DND-41 (cell line): ENCODE results near the gene RAB3D.
"Not testable (repeated sequence)": the region's sequence is repeated elsewhere in the genome, so short reads cannot be mapped to it uniquely, and the experiment has no call there.

Experiments used
- ATAC-seq: fragments of 200-7000 bp; cut with Tn5 transposase; 3 replicates; pipeline ENCODE4 v1.9.1; 2021; ENCODE audit warnings: low read depth; ENCODE audit not compliant: insufficient read depth
- DNase-seq: peaks from one replicate; pipeline ENCODE4 v3.0.0-alpha.2; 2020
- H2AFZ ChIP-seq: 2 replicates; pipeline ENCODE4 v1.6.0; 2012; ENCODE audit warnings: low read depth, low read length
- H3K27ac ChIP-seq: 2 replicates; pipeline ENCODE4 v1.5.1; 2012; ENCODE audit warnings: low read length, inconsistent platforms
- H3K27me3 ChIP-seq: fragments of 200-600 bp; sonication (generic); 2 replicates; pipeline ENCODE4 v1.6.0; 2012; ENCODE audit warnings: low read length, mild to moderate bottlenecking, inconsistent platforms; ENCODE audit not compliant: insufficient read depth, poor library complexity
- H3K36me3 ChIP-seq: 2 replicates; pipeline ENCODE4 v1.5.1; 2012; ENCODE audit warnings: low read length, inconsistent platforms; ENCODE audit not compliant: insufficient read depth
- H3K4me1 ChIP-seq: 2 replicates; pipeline ENCODE4 v1.5.1; 2012; ENCODE audit warnings: mild to moderate bottlenecking, low read length; ENCODE audit not compliant: insufficient read depth
- H3K4me2 ChIP-seq: 2 replicates; pipeline ENCODE4 v1.6.0; 2012; ENCODE audit warnings: mild to moderate bottlenecking, moderate library complexity, low read length, inconsistent platforms; ENCODE audit not compliant: insufficient read depth
- H3K4me3 ChIP-seq, 2 experiments: fragments of 200-600 bp in 1 of 2; shearing (Covaris generic) in 1 of 2; 2 replicates each; pipeline ENCODE4 v1.5.1; 2012 to 2016; ENCODE audit warnings: inconsistent platforms in 2 of 2, low read length in 2 of 2, mild to moderate bottlenecking in 2 of 2, low read depth in 1 of 2, moderate library complexity in 1 of 2
- H3K79me2 ChIP-seq: 2 replicates; pipeline ENCODE4 v1.6.0; 2012; ENCODE audit warnings: low read length, inconsistent platforms; ENCODE audit not compliant: insufficient read depth
- H3K9ac ChIP-seq: 2 replicates; pipeline ENCODE4 v1.6.0; 2012; ENCODE audit warnings: low read depth, mild to moderate bottlenecking, inconsistent platforms, low read length, moderate library complexity
- H3K9me3 ChIP-seq: 2 replicates; pipeline ENCODE4 v1.5.1; 2012; ENCODE audit warnings: low read length, moderate library complexity, mild to moderate bottlenecking, inconsistent platforms; ENCODE audit not compliant: insufficient read depth, severe bottlenecking
- H4K20me1 ChIP-seq: 2 replicates; pipeline ENCODE4 v1.6.0; 2012; ENCODE audit warnings: low read length; ENCODE audit not compliant: insufficient read depth
- EZH2 ChIP-seq: IDR thresholded peaks from 3 replicates; pipeline ENCODE4 v1.6.1; 2012; ENCODE audit warnings: borderline replicate concordance, low read depth, mild to moderate bottlenecking, moderate library complexity, low read length, inconsistent platforms; ENCODE audit not compliant: severe bottlenecking
- TF ChIP-seq, protein P1 (sequence below): IDR thresholded peaks from 2 replicates; pipeline ENCODE4 v1.5.1; 2012; ENCODE audit warnings: borderline replicate concordance, low read length, moderate library complexity, mild to moderate bottlenecking; ENCODE audit not compliant: poor library complexity, severe bottlenecking; ENCODE audit errors: extremely low read depth

Gene RAB3D

DNA sequence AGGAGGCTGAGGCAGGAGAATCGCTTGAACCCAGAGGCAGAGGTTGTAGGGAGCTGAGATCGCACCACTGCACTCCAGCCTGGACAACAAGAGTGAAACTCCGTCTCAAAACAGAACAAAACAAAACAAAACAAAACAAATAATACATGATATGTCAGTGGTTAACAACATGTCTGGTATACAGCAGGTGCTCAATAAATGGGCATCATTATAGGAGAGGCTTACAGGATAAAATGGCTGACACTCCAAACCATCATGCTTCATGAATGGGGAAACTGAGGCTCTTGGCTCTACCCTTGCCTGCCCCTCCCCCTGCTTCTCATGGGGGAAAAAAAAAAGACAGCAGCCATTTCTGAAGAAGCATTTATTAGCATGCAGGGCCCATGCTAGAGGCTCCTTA lies 3.0 kb upstream of the RAB3D start:
- Histone ChIP-seq H3K4me2 (no peak overlapping the region), H3K4me3 (no peak overlapping the region), H2AFZ (no peak overlapping the region), H3K36me3 (peaks cover 5% of the 10 kb centered on the region; the same call in 1 of the 2 replicates), H3K27me3 (no peaks in the 10 kb centered on the region), H4K20me1 (no peaks in the 10 kb centered on the region), H3K27ac (no peak overlapping the region), H3K79me2 (peaks cover 23% of the 10 kb centered on the region), H3K9ac (no peak overlapping the region), H3K9me3 (no peaks in the 10 kb centered on the region), H3K4me1 (peaks cover 48% of the 10 kb centered on the region)
- ATAC-seq (no peak), DNase-seq (no peak)
- TF ChIP-seq EZH2 = no peak
- TF ChIP-seq, protein P1, sequence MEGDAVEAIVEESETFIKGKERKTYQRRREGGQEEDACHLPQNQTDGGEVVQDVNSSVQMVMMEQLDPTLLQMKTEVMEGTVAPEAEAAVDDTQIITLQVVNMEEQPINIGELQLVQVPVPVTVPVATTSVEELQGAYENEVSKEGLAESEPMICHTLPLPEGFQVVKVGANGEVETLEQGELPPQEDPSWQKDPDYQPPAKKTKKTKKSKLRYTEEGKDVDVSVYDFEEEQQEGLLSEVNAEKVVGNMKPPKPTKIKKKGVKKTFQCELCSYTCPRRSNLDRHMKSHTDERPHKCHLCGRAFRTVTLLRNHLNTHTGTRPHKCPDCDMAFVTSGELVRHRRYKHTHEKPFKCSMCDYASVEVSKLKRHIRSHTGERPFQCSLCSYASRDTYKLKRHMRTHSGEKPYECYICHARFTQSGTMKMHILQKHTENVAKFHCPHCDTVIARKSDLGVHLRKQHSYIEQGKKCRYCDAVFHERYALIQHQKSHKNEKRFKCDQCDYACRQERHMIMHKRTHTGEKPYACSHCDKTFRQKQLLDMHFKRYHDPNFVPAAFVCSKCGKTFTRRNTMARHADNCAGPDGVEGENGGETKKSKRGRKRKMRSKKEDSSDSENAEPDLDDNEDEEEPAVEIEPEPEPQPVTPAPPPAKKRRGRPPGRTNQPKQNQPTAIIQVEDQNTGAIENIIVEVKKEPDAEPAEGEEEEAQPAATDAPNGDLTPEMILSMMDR = no peak

DNA sequence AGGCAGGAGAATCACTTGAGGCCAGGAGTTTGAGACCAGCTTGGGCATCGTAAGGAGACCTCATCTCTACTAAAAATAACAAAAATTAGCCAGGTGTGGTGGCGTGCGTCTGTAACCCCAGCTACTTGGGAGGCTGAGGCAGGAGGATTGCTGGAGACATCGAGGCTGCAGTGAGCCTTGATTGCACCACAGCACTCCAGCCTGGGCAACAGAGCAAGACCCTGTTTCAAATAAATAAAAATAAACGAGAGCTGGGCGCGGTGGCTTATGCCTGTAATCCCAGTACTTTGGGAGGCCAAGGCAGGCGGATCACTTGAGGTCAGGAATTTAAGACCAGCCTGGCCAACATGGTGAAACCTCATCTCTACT lies 626 bp upstream of the RAB3D start:
- H3K9ac ChIP-seq = peak overlapping the region; percentile 74
- H3K4me3 ChIP-seq = peak overlapping the region; percentile 62 to 64
- H3K4me2 ChIP-seq = peak overlapping the region; percentile 84
- H3K79me2 ChIP-seq = peaks cover 14% of the 10 kb centered on the region
- peaks cover 36% of the 10 kb centered on the region for H3K4me1 ChIP-seq
- peaks cover 26% of the 10 kb centered on the region for H3K36me3 ChIP-seq
- peak overlapping the region; percentile 84 for H3K27ac ChIP-seq
- not testable (repeated sequence) for H3K27me3 ChIP-seq, H3K9me3 ChIP-seq, ATAC-seq, DNase-seq, H4K20me1 ChIP-seq
- H2AFZ ChIP-seq = peak overlapping the region; percentile 86

DNA sequence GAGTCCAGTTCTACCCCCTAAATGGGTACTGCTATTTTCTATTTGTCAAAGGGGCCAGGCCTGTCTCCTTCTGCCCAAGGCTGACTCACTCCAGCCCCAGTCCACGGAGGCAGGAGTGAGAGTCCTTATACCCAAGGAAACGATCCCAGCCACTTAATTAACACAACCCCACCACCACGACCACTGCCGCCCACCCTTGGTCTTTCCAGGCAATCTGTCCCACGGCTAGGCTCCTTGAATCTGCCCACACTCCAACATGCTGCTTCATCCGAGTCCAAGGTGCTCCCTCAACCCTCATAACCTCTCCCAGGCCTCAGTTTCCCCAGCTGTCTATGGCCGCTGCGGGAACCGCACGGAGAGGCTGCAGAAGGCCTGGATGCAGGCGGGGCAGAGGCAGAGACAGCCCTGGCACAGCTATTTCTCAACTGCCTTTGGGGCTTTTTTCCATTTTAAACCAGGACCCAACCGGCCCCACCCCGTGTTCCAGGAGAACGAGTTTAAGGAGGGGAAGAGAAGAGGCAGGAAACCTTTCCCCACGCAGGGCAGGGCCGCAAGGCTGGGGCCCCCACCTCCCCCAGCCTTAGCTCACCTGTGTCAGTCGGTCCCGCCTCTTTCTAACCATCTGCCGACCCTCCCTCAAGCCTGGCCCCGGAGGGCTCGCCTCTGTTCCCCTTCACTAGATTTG lies 746 bp downstream of the RAB3D start:
- peak overlapping the region; percentile 84 for H3K4me2 ChIP-seq
- peak overlapping the region; percentile 74 for H3K9ac ChIP-seq
- H3K4me1 ChIP-seq = peaks cover 27% of the 10 kb centered on the region
- no peaks in the 10 kb centered on the region for H3K27me3 ChIP-seq
- H3K27ac ChIP-seq = peak overlapping the region; percentile 74
- H3K4me3 ChIP-seq = peak overlapping the region; percentile 62 to 64
- H4K20me1 ChIP-seq = no peaks in the 10 kb centered on the region; the same call in 1 of the 2 replicates
- DNase-seq = no peak
- H3K36me3 ChIP-seq = peaks cover 36% of the 10 kb centered on the region
- H2AFZ ChIP-seq = peak overlapping the region; percentile 68
- TF ChIP-seq, protein P1 = no peak
- no peak for TF ChIP-seq EZH2
- ATAC-seq = no peak
- peaks cover 13% of the 10 kb centered on the region for H3K79me2 ChIP-seq
- H3K9me3 ChIP-seq = no peaks in the 10 kb centered on the region

DNA sequence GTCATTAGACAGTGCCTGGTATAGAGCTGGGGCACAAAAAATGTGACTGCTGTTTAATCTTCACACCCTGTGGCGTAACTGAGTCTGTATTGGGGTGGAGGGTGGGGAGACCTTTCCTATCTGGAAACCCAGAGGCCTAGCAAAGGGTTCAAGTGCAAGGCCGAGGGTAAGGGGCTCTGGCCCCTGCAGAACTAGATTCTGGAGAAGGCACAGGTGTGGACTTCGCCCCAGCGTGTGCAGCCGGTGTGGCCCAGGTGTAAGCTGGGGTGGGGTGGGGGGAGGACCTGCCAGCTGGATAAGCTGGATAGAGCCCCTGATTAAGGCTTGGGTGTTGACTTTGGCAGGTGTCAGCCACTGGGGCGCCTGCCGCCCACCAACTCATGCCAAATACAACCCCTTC lies 1.3 kb downstream of the RAB3D start:
- Histone ChIP-seq H3K27ac (no peak overlapping the region), H2AFZ (no peak overlapping the region), H3K4me1 (peaks cover 27% of the 10 kb centered on the region), H3K9me3 (no peaks in the 10 kb centered on the region), H3K79me2 (peaks cover 13% of the 10 kb centered on the region), H3K27me3 (no peaks in the 10 kb centered on the region), H3K9ac (peak overlapping the region; percentile 74; the same call in 1 of the 2 replicates), H4K20me1 (no peaks in the 10 kb centered on the region; the same call in 1 of the 2 replicates), H3K4me2 (peak overlapping the region; percentile 84), H3K36me3 (peaks cover 39% of the 10 kb centered on the region), H3K4me3 (peak overlapping the region in 1 of 2 experiments; percentile 64; a peak in 1 of 4 replicates)
- TF ChIP-seq, protein P1 = no peak
- no peak for TF ChIP-seq EZH2
- ATAC-seq (no peak), DNase-seq (no peak)
